Peyer's patch (tissue), 4 donors: Measurements from ENCODE around the gene STK36. TPM values are rescaled to one million over a fixed set of nuclear protein-coding genes. Genes with fewer than 3 reads are reported as not detected.

Experiments used
- DNase-seq, 3 donors: peaks; one replicate each; pipeline ENCODE4 v3.0.0-alpha.2; 2017 to 2019
- H3K27ac ChIP-seq, 4 donors: fragments of 200-600 bp; sonication (generic); one replicate each; pipeline ENCODE4 v1.5.1; 2016 to 2019
- H3K27me3 ChIP-seq, 2 donors: fragments of 200-600 bp; sonication (generic); one replicate each; pipeline ENCODE4 v1.5.1; 2019
- H3K36me3 ChIP-seq, 3 donors: fragments of 200-600 bp; sonication (generic); one replicate each; pipeline ENCODE4 v1.5.1; 2016 to 2019
- H3K4me1 ChIP-seq, 4 donors: fragments of 200-600 bp; sonication (generic); one replicate each; pipeline ENCODE4 v1.5.1; 2016 to 2019
- H3K4me3 ChIP-seq, 4 donors: fragments of 200-600 bp; sonication (generic); 1 replicate in 3 of 4; 2 replicates in 1 of 4; pipeline ENCODE4 v1.5.1; 2016 to 2019; ENCODE audit warnings: mild to moderate bottlenecking in 1 of 4
- H3K9me3 ChIP-seq, 4 donors: fragments of 200-600 bp; sonication (generic); one replicate each; pipeline ENCODE4 v1.5.1; 2016 to 2019; ENCODE audit warnings: mild to moderate bottlenecking in 1 of 4
- CTCF ChIP-seq, 6 experiments: fragments of 450-650 bp in 4 of 6; fragments of 200-600 bp in 2 of 6; sonication (generic) in 1 of 6; IDR thresholded peaks; one replicate each; pipeline ENCODE4 v1.5.1; 2017 to 2019; ENCODE audit warnings: antibody characterized with exemption in 6 of 6, mild to moderate bottlenecking in 3 of 6, moderate library complexity in 1 of 6
- POLR2A ChIP-seq, 2 donors: fragments of 450-650 bp; IDR thresholded peaks; one replicate each; pipeline ENCODE4 v1.5.1; 2017; ENCODE audit warnings: antibody characterized with exemption in 2 of 2, mild to moderate bottlenecking in 2 of 2, moderate library complexity in 2 of 2
- total RNA-seq, 4 donors: library from RNA; depleted of rRNA; stranded (reverse); fragments of >200 nt; gene quantifications; one replicate each; pipeline ENCODE4 v1.1.0, GENCODE V29; 2016

Gene STK36
- total RNA-seq, 4 donors from 2014 or later: 25.6 to 82.7 (median 63.6) TPM

DNA sequence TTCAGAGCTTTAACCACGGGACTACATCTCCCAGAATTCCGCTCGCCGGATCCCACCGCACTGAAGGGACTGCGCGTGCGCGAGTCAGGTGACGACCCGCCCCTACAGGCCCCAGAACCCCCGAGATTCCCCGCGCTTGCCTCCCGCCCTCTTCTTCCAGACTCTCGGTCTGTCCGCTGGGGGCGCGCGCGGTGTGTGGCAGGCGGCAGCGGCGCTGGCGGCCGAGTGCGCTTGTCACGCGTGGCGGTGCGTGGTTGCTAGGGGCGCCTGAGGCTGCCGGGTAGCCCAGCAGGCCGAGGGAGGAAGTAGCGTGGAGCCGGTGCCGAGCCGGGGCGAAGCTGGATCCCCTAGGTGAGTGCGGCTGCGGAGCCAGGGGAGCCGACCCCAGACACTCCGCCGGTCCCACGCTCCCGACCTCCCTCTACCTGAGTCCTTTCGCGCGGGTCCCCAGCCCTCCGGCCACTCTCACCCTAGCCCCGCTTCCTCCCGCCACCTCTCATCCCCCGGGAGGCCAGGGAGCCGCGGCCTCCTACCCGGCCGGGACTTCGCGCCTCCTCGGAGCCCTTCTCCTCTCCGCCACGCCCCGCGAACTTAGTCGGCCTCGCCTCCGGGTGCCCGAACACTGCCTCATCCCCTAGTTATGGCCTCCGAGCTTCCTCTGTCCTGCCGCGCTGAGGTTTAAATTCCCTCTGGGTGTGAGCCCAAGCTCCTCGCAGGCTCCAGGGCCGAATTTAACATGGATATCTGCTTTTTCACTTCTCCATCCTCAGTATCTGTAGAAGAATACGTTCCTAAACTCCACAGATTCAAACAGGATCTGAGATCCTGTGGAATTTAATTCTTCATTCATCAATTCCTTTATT lies 39.0 kb downstream of the STK36 start, which contains the start of gene TTLL4:
TSS of gene TTLL4 (plus strand) at position 149 of the 863 bp plus-strand sequence. CDS start 26,842 bp downstream, outside the sequence.
- Histone ChIP-seq H3K4me3 (peak within 1 kb of the TSS; percentile 63 to 80 (median 78)), H3K27me3 (no peaks in the 10 kb centered on the region), H3K4me1 (peaks cover 0 to 9% (median 4%) of the 10 kb centered on the region in 4 donors), H3K9me3 (no peaks in the 10 kb centered on the region), H3K27ac (peak within 1 kb of the TSS; percentile 82 to 96 (median 89)), H3K36me3 (no peaks in the 10 kb centered on the region)
- DNase-seq: peak; percentile 98 to 99 (median 99)
- TF ChIP-seq CTCF (IDR thresholded peaks at IDR 0.05) (peak; percentile 79 to 96 (median 90)), POLR2A (IDR thresholded peaks at IDR 0.05) (peak; percentile 54 to 71)

- Histone ChIP-seq H3K4me1 (peaks cover 0 to 9% (median 4%) of the 10 kb centered on the region in 4 donors), H3K27me3 (no peaks in the 10 kb centered on the region), H3K36me3 (no peaks in the 10 kb centered on the region), H3K27ac (peak overlapping the region; percentile 82 to 96 (median 89)), H3K9me3 (no peaks in the 10 kb centered on the region), H3K4me3 (peak overlapping the region; percentile 63 to 80 (median 78))
- no peak for TF ChIP-seq CTCF (IDR thresholded peaks at IDR 0.05)
- TF ChIP-seq POLR2A (IDR thresholded peaks at IDR 0.05): no peak
- DNase-seq: no peak
Observed at GRCh38 chr2:218711550-218711929, 39.7 kb downstream of the STK36 start.

DNA sequence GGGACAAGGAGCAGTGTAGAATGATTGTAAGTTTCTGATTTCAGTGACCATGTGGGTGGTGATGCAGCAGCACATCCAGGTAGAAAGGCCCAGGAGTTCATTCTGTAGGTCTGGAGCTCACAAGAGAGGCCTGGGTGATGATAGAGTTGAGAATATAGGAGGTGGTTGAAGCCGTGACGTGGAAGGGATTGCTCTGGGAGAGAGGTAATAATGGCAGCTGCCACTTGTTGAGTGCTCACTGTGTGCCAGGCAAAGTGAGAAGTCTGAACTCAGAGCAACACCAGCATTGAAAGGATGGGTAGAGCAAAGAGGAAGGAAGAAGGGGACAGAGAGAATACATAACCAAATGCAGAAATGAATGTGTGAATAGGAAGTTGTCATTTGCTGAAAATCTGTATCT lies 42.0 kb downstream of the STK36 start:
- Histone ChIP-seq H3K27me3 (no peaks in the 10 kb centered on the region), H3K9me3 (no peaks in the 10 kb centered on the region), H3K4me3 (no peak overlapping the region), H3K4me1 (peaks cover 0 to 13% (median 4%) of the 10 kb centered on the region in 4 donors), H3K36me3 (no peaks in the 10 kb centered on the region), H3K27ac (no peak overlapping the region)
- no peak for DNase-seq
- TF ChIP-seq CTCF (IDR thresholded peaks at IDR 0.05): no peak
- no peak for TF ChIP-seq POLR2A (IDR thresholded peaks at IDR 0.05)

DNA sequence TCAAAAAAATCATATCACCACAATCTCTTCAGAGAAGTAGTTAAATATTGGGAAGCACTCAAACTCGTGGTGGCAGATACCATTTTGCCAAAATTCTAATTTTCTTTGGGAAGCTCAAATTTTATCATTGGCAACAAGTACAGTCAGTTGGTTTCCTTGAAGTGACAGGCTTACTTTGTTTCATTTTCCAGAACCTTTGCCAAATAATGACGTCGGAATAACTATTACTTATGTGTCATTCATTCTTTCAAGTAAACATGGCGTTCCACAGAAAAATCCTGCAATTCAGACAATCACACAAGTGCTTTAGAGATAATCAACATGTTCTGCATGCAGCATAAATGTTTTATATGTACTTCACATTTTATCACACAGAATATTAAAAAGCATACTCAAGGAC lies 44.2 kb downstream of the STK36 start:
- Histone ChIP-seq H3K27ac (no peak overlapping the region), H3K27me3 (no peaks in the 10 kb centered on the region), H3K36me3 (no peaks in the 10 kb centered on the region), H3K4me1 (peaks cover 0 to 13% (median 2%) of the 10 kb centered on the region in 4 donors), H3K9me3 (no peaks in the 10 kb centered on the region), H3K4me3 (no peak overlapping the region)
- no peak for TF ChIP-seq CTCF (IDR thresholded peaks at IDR 0.05)
- TF ChIP-seq POLR2A (IDR thresholded peaks at IDR 0.05): no peak
- no peak for DNase-seq

- Histone ChIP-seq H3K27ac (peak overlapping the region in 2 of 4 donors; percentile 51 to 89), H3K27me3 (no peaks in the 10 kb centered on the region), H3K4me1 (peaks cover 0 to 3% (median 0%) of the 10 kb centered on the region in 4 donors), H3K9me3 (no peaks in the 10 kb centered on the region), H3K4me3 (peak overlapping the region in 1 of 4 donors; percentile 28), H3K36me3 (no peaks in the 10 kb centered on the region)
- TF ChIP-seq POLR2A (IDR thresholded peaks at IDR 0.05) (peak in 1 of 2 donors; percentile 44), CTCF (IDR thresholded peaks at IDR 0.05) (no peak)
- DNase-seq: no peak
Observed at GRCh38 chr2:218717262-218717661, 45.4 kb downstream of the STK36 start.
